ENCODE results near the gene WBP2.

Gene WBP2

DNA sequence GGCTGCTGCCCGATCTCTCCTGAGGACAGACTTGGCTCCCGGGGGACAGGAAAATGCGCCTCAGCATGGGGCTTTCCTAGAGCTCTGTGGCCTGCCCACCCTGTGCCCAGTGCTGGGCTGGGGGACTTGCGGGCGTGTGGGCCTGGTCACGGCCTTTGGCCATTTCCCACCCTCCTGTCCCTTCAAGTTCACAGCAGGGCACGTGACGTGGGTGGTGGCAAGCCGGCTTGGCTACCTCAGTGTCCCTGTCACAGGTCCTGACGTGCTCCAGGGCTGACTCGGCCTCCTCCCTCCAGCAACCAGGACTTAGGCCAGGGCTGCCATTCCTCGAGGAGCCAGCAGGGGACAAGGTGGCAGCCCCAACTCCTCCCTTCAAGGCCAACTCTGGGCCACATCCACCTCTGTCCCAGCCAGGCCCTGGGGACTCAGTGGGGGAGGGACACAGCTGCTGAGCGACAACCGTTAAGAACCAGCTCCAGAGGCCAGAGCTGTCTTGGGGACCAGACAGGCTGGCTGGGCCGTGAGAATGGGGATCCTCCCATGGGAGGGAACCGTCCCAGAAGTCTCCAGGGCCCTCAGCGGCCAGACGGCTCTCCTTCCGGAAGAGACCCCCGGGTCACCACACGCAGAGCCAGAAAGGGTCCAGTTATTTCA is 9.9 kb downstream of the WBP2 start:
- H3K4me3 ChIP-seq (ENCODE audit: low read depth in 1 of 2, low read length in 2 of 2) = no peak overlapping the region
- H4K20me1 ChIP-seq (ENCODE audit: insufficient read depth, low read length) = no peaks in the 10 kb centered on the region
- no peaks in the 10 kb centered on the region for H3K9me3 ChIP-seq (ENCODE audit: insufficient read depth, low read length, severe bottlenecking)
- H3K36me3 ChIP-seq (ENCODE audit: insufficient read depth, low read length) = peaks cover 47% of the 10 kb centered on the region
- H3K4me1 ChIP-seq (ENCODE audit: insufficient read depth, low read length) = peaks cover 29% of the 10 kb centered on the region
- TF ChIP-seq, protein P1, sequence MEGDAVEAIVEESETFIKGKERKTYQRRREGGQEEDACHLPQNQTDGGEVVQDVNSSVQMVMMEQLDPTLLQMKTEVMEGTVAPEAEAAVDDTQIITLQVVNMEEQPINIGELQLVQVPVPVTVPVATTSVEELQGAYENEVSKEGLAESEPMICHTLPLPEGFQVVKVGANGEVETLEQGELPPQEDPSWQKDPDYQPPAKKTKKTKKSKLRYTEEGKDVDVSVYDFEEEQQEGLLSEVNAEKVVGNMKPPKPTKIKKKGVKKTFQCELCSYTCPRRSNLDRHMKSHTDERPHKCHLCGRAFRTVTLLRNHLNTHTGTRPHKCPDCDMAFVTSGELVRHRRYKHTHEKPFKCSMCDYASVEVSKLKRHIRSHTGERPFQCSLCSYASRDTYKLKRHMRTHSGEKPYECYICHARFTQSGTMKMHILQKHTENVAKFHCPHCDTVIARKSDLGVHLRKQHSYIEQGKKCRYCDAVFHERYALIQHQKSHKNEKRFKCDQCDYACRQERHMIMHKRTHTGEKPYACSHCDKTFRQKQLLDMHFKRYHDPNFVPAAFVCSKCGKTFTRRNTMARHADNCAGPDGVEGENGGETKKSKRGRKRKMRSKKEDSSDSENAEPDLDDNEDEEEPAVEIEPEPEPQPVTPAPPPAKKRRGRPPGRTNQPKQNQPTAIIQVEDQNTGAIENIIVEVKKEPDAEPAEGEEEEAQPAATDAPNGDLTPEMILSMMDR (IDR thresholded peaks at IDR 0.05; ENCODE audit: borderline replicate concordance, extremely low read depth, low read length, poor library complexity, severe bottlenecking) = peak; percentile 76
- TF ChIP-seq EZH2 (IDR thresholded peaks at IDR 0.05; ENCODE audit: borderline replicate concordance, low read depth, low read length, severe bottlenecking) = no peak
- DNase-seq (peak; percentile 69), ATAC-seq (ENCODE audit: insufficient read depth, low read depth) (peak; percentile 55)
- H3K27me3 ChIP-seq (ENCODE audit: insufficient read depth, low read length, poor library complexity) = no peaks in the 10 kb centered on the region
- H3K79me2 ChIP-seq (ENCODE audit: insufficient read depth, low read length) = peaks cover 18% of the 10 kb centered on the region
- H2AFZ ChIP-seq (ENCODE audit: low read depth, low read length) = no peak overlapping the region
- H3K4me2 ChIP-seq (ENCODE audit: insufficient read depth, low read length) = no peak overlapping the region
- no peak overlapping the region for H3K9ac ChIP-seq (ENCODE audit: low read depth, low read length)
- peak overlapping the region; percentile 13; the same call in 1 of the 2 replicates for H3K27ac ChIP-seq (ENCODE audit: low read length)

DNA sequence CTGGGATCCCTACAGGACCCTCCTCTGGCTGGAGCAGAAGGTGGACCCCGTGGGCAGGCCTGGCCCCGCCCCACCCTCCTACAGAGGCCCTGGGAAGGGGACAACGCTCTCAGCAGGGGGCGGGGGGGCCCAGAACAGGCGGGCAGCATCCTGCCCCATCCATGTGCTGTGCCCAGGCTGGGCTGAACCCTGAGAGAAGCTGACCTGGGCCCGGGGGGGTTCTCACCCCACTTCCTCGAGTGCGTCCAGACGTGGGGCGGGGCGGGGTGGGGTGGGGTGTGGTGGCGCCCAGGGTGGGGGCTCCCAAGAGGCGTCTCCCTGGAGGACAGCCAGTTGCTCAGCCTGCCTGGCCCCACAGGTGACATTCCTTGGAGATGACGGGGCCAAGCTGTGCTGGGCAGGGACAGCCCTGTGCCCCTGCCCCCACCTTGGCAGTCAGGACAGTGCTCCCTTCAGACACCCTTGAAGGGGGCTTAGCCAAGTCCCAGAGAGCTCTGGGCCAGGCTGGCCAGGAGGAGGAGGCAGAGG is 10.5 kb downstream of the WBP2 start:
- Histone ChIP-seq H3K4me1 (ENCODE audit: insufficient read depth, low read length) (peaks cover 29% of the 10 kb centered on the region), H3K4me2 (ENCODE audit: insufficient read depth, low read length) (peak overlapping the region; percentile 96), H2AFZ (ENCODE audit: low read depth, low read length) (peak overlapping the region; percentile 95; the same call in 1 of the 2 replicates), H3K27me3 (ENCODE audit: insufficient read depth, low read length, poor library complexity) (no peaks in the 10 kb centered on the region), H3K9ac (ENCODE audit: low read depth, low read length) (peak overlapping the region; percentile 93), H3K79me2 (ENCODE audit: insufficient read depth, low read length) (peaks cover 18% of the 10 kb centered on the region), H3K9me3 (ENCODE audit: insufficient read depth, low read length, severe bottlenecking) (no peaks in the 10 kb centered on the region), H4K20me1 (ENCODE audit: insufficient read depth, low read length) (no peaks in the 10 kb centered on the region), H3K4me3 (ENCODE audit: low read depth in 1 of 2, low read length in 2 of 2) (0 out of 4 replicates have a peak overlapping the region, but pooled peaks of 1 of the 2 experiments have one; percentile 98), H3K36me3 (ENCODE audit: insufficient read depth, low read length) (peaks cover 50% of the 10 kb centered on the region), H3K27ac (ENCODE audit: low read length) (peak overlapping the region; percentile 97)
- no peak for ATAC-seq (ENCODE audit: insufficient read depth, low read depth)
- TF ChIP-seq, protein P1 (IDR thresholded peaks at IDR 0.05; ENCODE audit: borderline replicate concordance, extremely low read depth, low read length, poor library complexity, severe bottlenecking) = no peak
- TF ChIP-seq EZH2 (IDR thresholded peaks at IDR 0.05; ENCODE audit: borderline replicate concordance, low read depth, low read length, severe bottlenecking) = no peak
- DNase-seq = no peak

DNA sequence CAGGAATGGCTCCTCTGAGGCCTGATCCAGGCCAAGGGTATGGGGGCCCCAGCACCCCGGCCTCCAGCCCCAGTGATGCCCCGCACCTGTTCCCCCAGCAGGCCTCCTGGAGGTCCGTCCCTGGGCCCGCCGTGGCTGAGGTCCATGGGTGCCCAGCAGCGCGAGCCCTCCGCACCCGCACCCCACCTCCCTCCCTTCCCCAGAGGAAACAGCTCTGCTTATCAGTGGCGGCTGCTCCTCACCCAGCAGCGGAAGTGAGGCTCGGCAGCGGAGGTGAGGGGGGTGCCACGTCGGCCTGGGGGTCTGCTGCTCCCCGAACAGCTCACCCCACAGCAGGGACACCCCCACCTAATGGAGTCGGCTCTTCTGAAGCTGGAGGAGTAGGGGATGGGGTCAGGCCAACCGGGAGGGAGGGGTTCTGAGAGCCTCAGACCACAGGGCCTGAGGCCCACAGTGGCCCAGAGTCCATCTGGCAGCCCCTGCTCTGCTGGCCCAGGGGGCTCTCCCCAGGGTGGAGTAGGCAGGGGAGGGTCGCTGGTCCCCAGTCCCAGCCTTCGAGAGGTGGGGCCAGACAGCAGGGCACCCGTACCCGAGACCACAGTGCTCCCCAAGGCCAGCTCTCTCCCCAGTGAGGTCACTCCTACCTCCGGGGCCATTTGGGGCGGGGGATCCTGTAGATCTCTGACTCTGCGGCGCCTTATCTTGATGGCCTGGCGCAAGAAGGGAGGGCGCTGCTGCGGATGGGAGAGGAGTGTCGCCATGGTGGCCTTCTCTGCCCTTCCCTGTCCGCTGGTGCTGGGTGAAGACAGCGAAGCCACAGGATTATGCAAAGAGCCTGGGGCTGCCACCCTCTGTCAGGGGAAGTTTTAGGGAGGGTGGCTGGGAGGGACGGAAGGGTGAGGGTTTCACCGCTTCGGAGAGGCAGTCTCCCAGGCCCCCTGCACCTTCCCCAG is 11.3 kb downstream of the WBP2 start, which contains the start of gene UNC13D:
Gene UNC13D (minus strand): TSS at position 828 of the 953 bp plus-strand sequence. CDS start 67 bp downstream, at position 761.
- peak; percentile 82 for DNase-seq
- Histone ChIP-seq H3K4me2 (ENCODE audit: insufficient read depth, low read length) (peak within 1 kb of the TSS; percentile 96), H3K9ac (ENCODE audit: low read depth, low read length) (peak within 1 kb of the TSS; percentile 93), H3K4me3 (ENCODE audit: low read depth in 1 of 2, low read length in 2 of 2) (peak within 1 kb of the TSS; percentile 66 to 98), H3K27me3 (ENCODE audit: insufficient read depth, low read length, poor library complexity) (no peaks in the 10 kb centered on the region), H3K4me1 (ENCODE audit: insufficient read depth, low read length) (peaks cover 29% of the 10 kb centered on the region), H3K79me2 (ENCODE audit: insufficient read depth, low read length) (peaks cover 18% of the 10 kb centered on the region), H3K36me3 (ENCODE audit: insufficient read depth, low read length) (peaks cover 44% of the 10 kb centered on the region), H2AFZ (ENCODE audit: low read depth, low read length) (peak within 1 kb of the TSS; percentile 95), H3K27ac (ENCODE audit: low read length) (peak within 1 kb of the TSS; percentile 97), H3K9me3 (ENCODE audit: insufficient read depth, low read length, severe bottlenecking) (no peaks in the 10 kb centered on the region), H4K20me1 (ENCODE audit: insufficient read depth, low read length) (no peaks in the 10 kb centered on the region)
- peak; percentile 88 for ATAC-seq (ENCODE audit: insufficient read depth, low read depth)
- TF ChIP-seq, protein P1 (IDR thresholded peaks at IDR 0.05; ENCODE audit: borderline replicate concordance, extremely low read depth, low read length, poor library complexity, severe bottlenecking) = no peak
- no peak for TF ChIP-seq EZH2 (IDR thresholded peaks at IDR 0.05; ENCODE audit: borderline replicate concordance, low read depth, low read length, severe bottlenecking)
